Measurements from ENCODE around the gene RTN3.
"Not testable (repeated sequence)": the region's sequence is repeated elsewhere in the genome, so short reads cannot be mapped to it uniquely, and the experiment has no call there.

The RTN3 gene

GRCh38 chr11:63769042-63769713 is 87.9 kb downstream of the RTN3 start:
- peak; percentile 12 for DNase-seq

GRCh38 chr11:63769714-63770455 is 88.6 kb downstream of the RTN3 start:
- DNase-seq: no peak

GRCh38 chr11:63770763-63771162 is 89.5 kb downstream of the RTN3 start:
- DNase-seq: no peak

- DNase-seq: not testable (repeated sequence)
Observed at GRCh38 chr11:63771741-63772318, 90.5 kb downstream of the RTN3 start.

GRCh38 chr11:63775191-63775590 is 93.9 kb downstream of the RTN3 start:
- no peak for DNase-seq

- no peak for DNase-seq
Observed at GRCh38 chr11:63779039-63779438, 97.7 kb downstream of the RTN3 start.

GRCh38 chr11:63782749-63783148 is 101.4 kb downstream of the RTN3 start:
- no peak for DNase-seq

GRCh38 chr11:63783925-63784592 is 102.8 kb downstream of the RTN3 start:
- DNase-seq: no peak

- DNase-seq: no peak
Observed at GRCh38 chr11:63785823-63786222, 104.5 kb downstream of the RTN3 start.

- DNase-seq: no peak
Observed at GRCh38 chr11:63791495-63792167, 110.3 kb downstream of the RTN3 start.

- no peak for DNase-seq
Observed at GRCh38 chr11:63793161-63793560, 111.9 kb downstream of the RTN3 start.

GRCh38 chr11:63795066-63795465 is 113.8 kb downstream of the RTN3 start:
- no peak for DNase-seq

GRCh38 chr11:63800921-63801320 is 119.6 kb downstream of the RTN3 start:
- no peak for DNase-seq

- DNase-seq: no peak
Observed at GRCh38 chr11:63802637-63803414, 121.5 kb downstream of the RTN3 start.

- no peak for DNase-seq
Observed at GRCh38 chr11:63804259-63804658, 123.0 kb downstream of the RTN3 start.

- DNase-seq: no peak
Observed at GRCh38 chr11:63805844-63806415, 124.6 kb downstream of the RTN3 start.

Measured in activated CD4-positive, alpha-beta T cell treated with anti-CD3 and anti-CD28 coated beads, Interleukin-2, amount 50 U/mL, for 1 hour (primary cell).